HG02759 (cell line): ENCODE measurements around the gene CYP27A1.

Source experiments
- ATAC-seq: cut with Tn5 transposase; IDR thresholded peaks from one replicate; pipeline ENCODE4 v1.9.1; 2021; ENCODE audit warnings: mild to moderate bottlenecking, moderate library complexity; ENCODE audit not compliant: unreplicated experiment

CYP27A1 gene

GRCh38 chr2:218781691-218782527 is at the start of gene CYP27A1:
Gene CYP27A1 (plus strand): TSS chr2:218782147. CDS start chr2:218782183, 36 bp downstream.
- no peak for ATAC-seq

GRCh38 chr2:218732761-218733158 is 49.2 kb upstream of the CYP27A1 start:
- ATAC-seq, result no peak

- ATAC-seq, result peak; percentile 80
Observed at GRCh38 chr2:218733171-218734021, 48.6 kb upstream of the CYP27A1 start.

GRCh38 chr2:218734190-218734975 is 47.6 kb upstream of the CYP27A1 start:
- no peak for ATAC-seq

- ATAC-seq, result no peak
Observed at GRCh38 chr2:218736531-218736930, 45.4 kb upstream of the CYP27A1 start.

- ATAC-seq, result no peak
Observed at GRCh38 chr2:218743068-218743467, 38.9 kb upstream of the CYP27A1 start.

GRCh38 chr2:218744615-218745014 is 37.3 kb upstream of the CYP27A1 start:
- no peak for ATAC-seq

- ATAC-seq, result no peak
Observed at GRCh38 chr2:218745160-218745558, 36.8 kb upstream of the CYP27A1 start.

- ATAC-seq, result no peak
Observed at GRCh38 chr2:218745559-218746469, 36.1 kb upstream of the CYP27A1 start.

- ATAC-seq, result no peak
Observed at GRCh38 chr2:218746470-218746795, 35.5 kb upstream of the CYP27A1 start.

GRCh38 chr2:218746960-218747359 is 35.0 kb upstream of the CYP27A1 start:
- ATAC-seq, result no peak

GRCh38 chr2:218748741-218749441 is 33.1 kb upstream of the CYP27A1 start:
- no peak for ATAC-seq

GRCh38 chr2:218754201-218754600 is 27.7 kb upstream of the CYP27A1 start:
- no peak for ATAC-seq

GRCh38 chr2:218754781-218755180 is 27.2 kb upstream of the CYP27A1 start:
- no peak for ATAC-seq

- no peak for ATAC-seq
Observed at GRCh38 chr2:218755198-218755566, 26.8 kb upstream of the CYP27A1 start.

- no peak for ATAC-seq
Observed at GRCh38 chr2:218755567-218756404, 26.2 kb upstream of the CYP27A1 start.

GRCh38 chr2:218756599-218757377 is 25.2 kb upstream of the CYP27A1 start:
- ATAC-seq, result no peak

GRCh38 chr2:218761795-218762194 is 20.2 kb upstream of the CYP27A1 start:
- no peak for ATAC-seq
